CD4-positive, alpha-beta T cell treated with Interleukin-1 beta for 1 hour (primary cell): ENCODE measurements around the gene ANKRD40.
A peak's percentile ranks its signal among the peaks of the same experiment; 100 is the strongest.
"Not testable (repeated sequence)": the region's sequence is repeated elsewhere in the genome, so short reads cannot be mapped to it uniquely, and the experiment has no call there.

Experiments
- DNase-seq, 2 donors: peaks; one replicate each; pipeline ENCODE4 v3.0.0-alpha.2; 2020 to 2022

Gene ANKRD40

GRCh38 chr17:50685334-50685665 lies 22.4 kb downstream of the ANKRD40 start:
- no peak for DNase-seq

GRCh38 chr17:50684612-50685333 lies 22.9 kb downstream of the ANKRD40 start:
- DNase-seq = no peak

DNA sequence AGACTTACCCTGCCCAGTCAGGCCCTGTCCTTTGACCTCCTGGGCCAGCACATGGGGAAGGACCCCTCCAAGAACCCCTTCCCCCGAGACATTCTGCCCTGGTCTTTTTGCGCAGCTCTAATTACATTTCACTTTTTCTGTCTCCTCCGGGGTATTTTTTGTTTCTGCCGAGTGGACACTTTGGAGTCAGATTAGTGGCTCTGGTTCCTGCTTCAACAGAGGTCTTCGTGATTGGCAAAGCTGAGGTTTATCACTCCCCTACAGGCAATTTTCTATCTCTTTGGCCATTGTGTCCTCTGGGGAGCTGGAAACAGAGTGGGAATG lies 23.5 kb downstream of the ANKRD40 start:
- no peak for DNase-seq

DNA sequence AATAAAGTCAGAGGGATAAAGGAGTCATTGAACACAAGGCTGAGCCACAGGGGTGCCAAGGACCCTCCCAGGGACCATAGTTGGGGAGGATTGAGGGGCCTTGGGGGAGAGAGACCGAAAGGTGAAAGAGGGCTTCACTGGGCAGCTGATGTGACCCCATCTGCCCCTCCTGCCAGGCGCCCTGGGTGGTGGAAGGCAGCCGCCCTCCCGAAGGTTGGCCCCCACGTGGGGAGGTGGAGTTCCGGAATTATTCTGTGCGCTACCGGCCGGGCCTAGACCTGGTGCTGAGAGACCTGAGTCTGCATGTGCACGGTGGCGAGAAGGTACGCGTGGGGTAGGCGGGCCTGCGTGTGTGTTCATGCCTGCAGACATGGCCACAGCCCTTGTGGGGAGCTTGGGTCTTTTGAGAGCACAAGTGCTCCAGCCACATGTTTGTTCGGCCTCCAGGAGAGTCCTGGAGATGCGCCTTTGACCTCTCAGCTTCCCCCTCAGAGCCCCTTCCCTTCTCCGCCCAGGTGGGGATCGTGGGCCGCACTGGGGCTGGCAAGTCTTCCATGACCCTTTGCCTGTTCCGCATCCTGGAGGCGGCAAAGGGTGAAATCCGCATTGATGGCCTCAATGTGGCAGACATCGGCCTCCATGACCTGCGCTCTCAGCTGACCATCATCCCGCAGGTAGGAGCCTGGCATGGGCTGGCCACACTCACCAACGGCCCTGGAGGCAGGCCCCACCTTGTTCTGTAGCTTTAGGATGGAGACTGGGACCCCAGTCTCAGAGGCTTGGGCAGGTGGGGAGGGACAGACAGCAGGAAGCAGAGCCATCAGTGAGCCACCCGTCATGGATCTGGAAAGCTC lies 24.1 kb downstream of the ANKRD40 start:
- DNase-seq = no peak

DNA sequence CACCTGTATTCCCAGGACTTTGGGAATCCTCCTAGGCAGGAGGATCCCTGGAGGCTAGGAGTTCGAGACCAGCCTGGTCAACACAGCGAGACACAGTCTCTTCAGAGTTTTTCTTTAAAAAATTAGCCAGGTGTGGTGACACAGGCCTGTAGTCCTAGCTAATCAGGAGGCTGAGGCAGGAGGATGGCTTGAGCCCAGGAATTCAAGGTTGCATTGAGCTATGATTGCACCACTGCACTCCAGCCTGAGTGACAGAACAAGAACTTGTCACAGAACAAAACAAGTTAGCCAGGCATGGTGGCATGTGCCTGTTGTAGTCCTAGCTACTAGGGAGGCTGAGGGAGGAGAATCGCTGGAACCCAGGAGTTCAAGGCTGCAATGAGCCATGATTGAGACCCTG lies 24.8 kb downstream of the ANKRD40 start:
- DNase-seq = no peak

DNA sequence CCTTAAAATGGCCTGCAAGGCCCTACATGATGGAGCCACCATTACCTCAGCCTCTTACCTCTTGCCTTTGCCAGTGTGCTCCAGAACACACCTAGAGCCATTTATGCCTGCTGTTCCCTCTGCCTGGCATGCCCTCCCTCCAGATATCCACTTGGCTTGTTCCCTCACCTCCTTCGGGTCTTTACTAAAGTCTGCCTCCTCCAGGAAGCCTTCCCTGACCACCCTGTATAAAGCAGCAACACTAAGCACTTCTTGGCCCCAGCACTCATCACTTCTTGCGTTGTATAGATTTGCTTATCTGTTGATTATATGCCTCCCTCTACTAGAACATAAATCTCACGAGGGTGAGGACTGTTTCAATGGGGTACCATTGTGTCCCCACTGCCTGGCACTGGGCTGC lies 25.3 kb downstream of the ANKRD40 start:
- no peak for DNase-seq

GRCh38 chr17:50681263-50682200 lies 26.2 kb downstream of the ANKRD40 start:
- peak in 1 of 2 donors; percentile 13 for DNase-seq

GRCh38 chr17:50680543-50681262 lies 27.0 kb downstream of the ANKRD40 start:
- not testable (repeated sequence) for DNase-seq

DNA sequence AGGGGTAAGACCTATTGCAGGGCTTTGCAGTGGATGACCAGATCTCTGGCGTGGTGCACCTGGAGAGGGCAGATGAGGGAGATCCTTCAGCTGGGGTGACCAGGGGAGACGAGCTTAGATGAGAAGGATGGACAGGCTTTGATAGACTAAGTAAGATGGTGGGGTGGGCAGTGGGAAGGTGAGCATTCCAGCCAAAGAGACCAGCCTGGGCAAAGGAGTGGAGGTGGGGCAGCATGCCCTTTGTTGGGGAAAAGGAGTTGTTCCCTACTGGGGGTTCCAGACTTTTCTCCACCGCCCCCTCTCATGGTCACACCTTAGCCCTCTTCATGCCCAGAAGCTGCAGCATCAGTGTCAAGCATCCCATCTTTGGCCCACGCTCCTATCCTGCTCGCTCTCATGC lies 27.6 kb downstream of the ANKRD40 start:
- no peak for DNase-seq

DNA sequence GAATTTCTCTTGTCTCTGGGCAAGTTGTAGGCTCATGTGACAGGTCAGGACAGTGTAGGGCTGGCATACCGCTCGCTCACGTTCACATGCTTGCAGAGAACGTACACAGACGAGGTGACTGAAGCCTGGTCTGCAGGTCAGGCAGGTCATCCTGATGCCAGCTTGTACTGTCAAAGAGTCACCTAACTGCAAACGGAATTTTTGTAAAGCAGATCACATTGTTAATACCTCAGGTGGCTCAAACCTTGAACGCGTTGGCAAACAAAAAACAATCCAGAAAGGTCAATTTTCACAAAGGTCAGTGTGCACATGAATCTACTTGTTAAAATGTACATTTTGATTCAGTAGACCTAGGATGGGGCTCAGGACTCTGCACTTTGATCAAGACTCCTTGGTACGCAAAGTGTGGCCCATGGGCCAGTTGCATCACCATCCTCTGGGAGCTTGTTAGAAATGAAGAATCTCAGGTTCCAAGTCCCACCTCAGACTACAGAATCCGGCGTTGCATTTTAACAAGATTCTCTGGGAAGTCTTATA lies 28.6 kb downstream of the ANKRD40 start:
- DNase-seq = no peak

- DNase-seq = no peak
Observed at GRCh38 chr17:50677851-50678375, 29.8 kb downstream of the ANKRD40 start.

DNA sequence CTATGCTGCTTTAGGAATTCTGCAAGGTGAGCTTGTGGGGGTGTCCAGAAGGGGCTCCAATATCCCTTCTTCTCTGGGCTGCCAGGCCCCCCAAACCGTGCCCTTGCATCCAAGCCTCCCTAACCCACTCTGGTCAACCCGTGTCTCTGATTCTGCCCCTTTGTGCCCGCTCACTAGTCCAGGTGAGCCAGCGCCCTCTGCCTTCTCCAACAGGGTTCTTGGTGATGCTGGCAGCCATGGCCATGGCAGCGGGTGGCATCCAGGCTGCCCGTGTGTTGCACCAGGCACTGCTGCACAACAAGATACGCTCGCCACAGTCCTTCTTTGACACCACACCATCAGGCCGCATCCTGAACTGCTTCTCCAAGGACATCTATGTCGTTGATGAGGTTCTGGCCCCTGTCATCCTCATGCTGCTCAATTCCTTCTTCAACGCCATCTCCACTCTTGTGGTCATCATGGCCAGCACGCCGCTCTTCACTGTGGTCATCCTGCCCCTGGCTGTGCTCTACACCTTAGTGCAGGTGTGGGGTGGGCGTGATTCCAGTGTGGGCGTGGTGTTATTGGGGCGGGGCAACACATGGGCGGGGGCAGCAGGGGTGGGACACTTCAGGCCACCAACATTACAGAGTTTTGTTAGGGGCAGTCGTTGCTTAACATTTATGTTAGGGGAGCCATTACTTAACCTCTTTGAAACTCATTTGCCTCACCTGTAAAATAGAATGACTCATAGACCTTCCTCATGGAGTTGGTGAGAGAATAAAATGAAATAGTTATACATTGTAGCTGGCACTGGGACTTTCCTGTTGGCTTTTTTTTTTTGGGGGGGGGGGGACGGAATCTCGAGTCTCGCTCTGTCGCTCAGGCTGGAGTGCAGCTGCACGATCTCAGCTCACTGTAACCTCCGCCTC lies 31.4 kb downstream of the ANKRD40 start:
- DNase-seq = no peak

DNA sequence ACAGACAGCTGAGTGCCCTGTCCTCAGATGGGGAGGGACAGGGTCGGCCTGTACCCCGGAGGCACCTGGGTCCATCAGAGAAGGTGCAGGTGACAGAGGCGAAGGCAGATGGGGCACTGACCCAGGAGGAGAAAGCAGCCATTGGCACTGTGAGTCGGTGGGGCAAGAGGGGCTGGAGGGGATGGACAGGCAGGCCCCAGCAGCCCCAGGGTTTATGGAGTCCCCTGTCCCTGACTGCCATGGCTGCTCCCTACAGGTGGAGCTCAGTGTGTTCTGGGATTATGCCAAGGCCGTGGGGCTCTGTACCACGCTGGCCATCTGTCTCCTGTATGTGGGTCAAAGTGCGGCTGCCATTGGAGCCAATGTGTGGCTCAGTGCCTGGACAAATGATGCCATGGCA lies 32.1 kb downstream of the ANKRD40 start:
- no peak for DNase-seq

- DNase-seq = no peak
Observed at GRCh38 chr17:50675190-50675589, 32.5 kb downstream of the ANKRD40 start.

- DNase-seq = no peak
Observed at GRCh38 chr17:50672831-50673551, 34.7 kb downstream of the ANKRD40 start.

GRCh38 chr17:50672071-50672470 lies 35.6 kb downstream of the ANKRD40 start:
- DNase-seq = no peak

DNA sequence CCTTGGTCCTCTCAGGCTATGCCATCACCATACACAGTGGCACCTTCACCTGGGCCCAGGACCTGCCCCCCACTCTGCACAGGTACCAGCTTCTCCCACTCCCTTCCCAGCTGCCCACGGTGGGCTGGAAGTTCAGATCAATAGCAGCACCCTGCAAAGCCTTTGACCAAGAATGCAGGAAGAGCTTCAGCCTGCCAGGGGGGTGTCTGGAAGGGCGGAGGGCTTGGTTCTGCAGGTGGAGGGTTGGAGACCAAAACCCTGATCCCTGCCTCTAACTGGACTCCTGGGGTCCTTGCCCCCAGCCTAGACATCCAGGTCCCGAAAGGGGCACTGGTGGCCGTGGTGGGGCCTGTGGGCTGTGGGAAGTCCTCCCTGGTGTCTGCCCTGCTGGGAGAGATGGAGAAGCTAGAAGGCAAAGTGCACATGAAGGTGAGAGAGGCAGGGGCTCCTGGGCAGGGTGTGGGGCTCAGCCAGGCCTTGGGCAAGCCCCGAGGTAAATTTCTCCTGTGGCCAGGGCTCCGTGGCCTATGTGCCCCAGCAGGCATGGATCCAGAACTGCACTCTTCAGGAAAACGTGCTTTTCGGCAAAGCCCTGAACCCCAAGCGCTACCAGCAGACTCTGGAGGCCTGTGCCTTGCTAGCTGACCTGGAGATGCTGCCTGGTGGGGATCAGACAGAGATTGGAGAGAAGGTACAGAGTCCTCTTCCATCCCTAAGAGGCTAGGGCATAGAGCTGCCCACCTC lies 38.7 kb downstream of the ANKRD40 start:
- DNase-seq = no peak

- no peak for DNase-seq
Observed at GRCh38 chr17:50668025-50668837, 39.5 kb downstream of the ANKRD40 start.
